ENCODE results near the gene GNL3. TPM values are rescaled to one million over a fixed set of nuclear protein-coding genes. Genes with fewer than 3 reads are reported as not detected.

The GNL3 gene
- total RNA-seq, 5 donors from 2014 or later (not counting 1 experiment from before 2014, with no cell fraction given), result 77.1 to 110 (median 86.6) TPM

Other genes starting within 250 kb of the GNL3 start
- 1 to 10 TPM in 4 of 5 donors, under 1 TPM in 1; 0.75 to 1.9 (median 1.4) TPM for gene SEMA3G, start 240.9 kb upstream of the GNL3 start, total RNA-seq
- gene TNNC1, start 232.0 kb upstream of the GNL3 start, total RNA-seq, result 1 to 10 TPM; 2.8 to 8.8 (median 4.5) TPM
- 100 to 1,000 TPM; 152 to 171 (median 157) TPM for gene NISCH, start 230.4 kb upstream of the GNL3 start, total RNA-seq
- gene STAB1, start 190.7 kb upstream of the GNL3 start, total RNA-seq, result 1 to 10 TPM in 4 of 5 donors, under 1 TPM in 1; 0.38 to 2.2 (median 1.7) TPM
- 10 to 100 TPM in 2 of 5 donors, 1 to 10 TPM in 3; 1.9 to 10.9 (median 7.4) TPM for gene NT5DC2, start 152.2 kb upstream of the GNL3 start, total RNA-seq
- 10 to 100 TPM in 2 of 5 donors, 1 to 10 TPM in 3; 2.5 to 14.8 (median 9.8) TPM for gene UQCC5, start 149.4 kb upstream of the GNL3 start, total RNA-seq
- 10 to 100 TPM; 57.4 to 73.3 (median 63.3) TPM for gene PBRM1, start 119 bp upstream of the GNL3 start, total RNA-seq
- 10 to 100 TPM; 21.0 to 47.0 (median 39.1) TPM for gene GLT8D1, start 19.8 kb downstream of the GNL3 start, total RNA-seq
- gene SPCS1, start 20.1 kb downstream of the GNL3 start, total RNA-seq, result 10 to 100 TPM; 61.8 to 85.8 (median 81.3) TPM
- gene NEK4, start 84.9 kb downstream of the GNL3 start, total RNA-seq, result 10 to 100 TPM; 14.1 to 23.9 (median 22.2) TPM
- under 1 TPM in 2 of 5 donors, not detected in 3; 0.49 to 0.85 TPM for gene ITIH1, start 91.6 kb downstream of the GNL3 start, total RNA-seq
- under 1 TPM in 3 of 5 donors, not detected in 2; 0.23 to 0.88 (median 0.76) TPM for gene ITIH3, start 108.8 kb downstream of the GNL3 start, total RNA-seq
- gene ITIH4, start 144.6 kb downstream of the GNL3 start, total RNA-seq, result 10 to 100 TPM; 37.2 to 63.3 (median 41.0) TPM
- gene MUSTN1, start 149.0 kb downstream of the GNL3 start, total RNA-seq, result 10 to 100 TPM in 1 of 5 donors, 1 to 10 TPM in 4; 1.6 to 10.2 (median 4.1) TPM
- 10 to 100 TPM; 37.3 to 61.8 (median 52.9) TPM for gene STIMATE, start 211.5 kb downstream of the GNL3 start, total RNA-seq